SU-DHL-6 (cell line): Measurements from ENCODE around the gene SPINK9.
"Not testable (repeated sequence)": the region's sequence is repeated elsewhere in the genome, so short reads cannot be mapped to it uniquely, and the experiment has no call there.

ENCODE experiments used
- H2AFZ ChIP-seq: fragments of 200-600 bp; sonication (generic); 2 replicates; pipeline ENCODE4 v1.6.1; 2014; ENCODE audit warnings: low read depth, mild to moderate bottlenecking, moderate library complexity, mixed read lengths, antibody characterized with exemption, low read length; ENCODE audit not compliant: severe bottlenecking
- H3F3A ChIP-seq: fragments of 200-600 bp; shearing (Covaris generic); 2 replicates; pipeline ENCODE4 v1.6.0; 2016; ENCODE audit warnings: antibody characterized with exemption, mild to moderate bottlenecking; ENCODE audit not compliant: insufficient read depth
- H3K27ac ChIP-seq: fragments of 200-600 bp; sonication (generic); 2 replicates; pipeline ENCODE4 v1.5.1; 2016; ENCODE audit warnings: low read depth, mild to moderate bottlenecking, low read length, moderate library complexity, mixed read lengths
- H3K27me3 ChIP-seq: fragments of 200-600 bp; sonication (generic), shearing (Covaris generic); 2 replicates; pipeline ENCODE4 v1.6.0; 2014; ENCODE audit warnings: mild to moderate bottlenecking, low read length
- H3K36me3 ChIP-seq: fragments of 200-600 bp; sonication (generic); 2 replicates; pipeline ENCODE4 v1.6.1; 2014; ENCODE audit warnings: mild to moderate bottlenecking, low read length, mixed read lengths
- H3K4me2 ChIP-seq: fragments of 300-600, 200-600 bp; shearing (Covaris generic), sonication (generic); 2 replicates; pipeline ENCODE4 v1.6.0; 2014; ENCODE audit warnings: low read length, low read depth, mild to moderate bottlenecking; ENCODE audit not compliant: poor library complexity, severe bottlenecking
- H3K4me3 ChIP-seq: fragments of 200-600 bp; sonication (generic); 2 replicates; pipeline ENCODE4 v1.5.1; 2014; ENCODE audit warnings: antibody characterized with exemption, low read length, mild to moderate bottlenecking, mixed read lengths; ENCODE audit not compliant: insufficient read depth, poor library complexity, severe bottlenecking
- H3K79me2 ChIP-seq: fragments of 200-600 bp; sonication (generic); 2 replicates; pipeline ENCODE4 v1.6.1; 2014; ENCODE audit warnings: mild to moderate bottlenecking, low read length, moderate library complexity; ENCODE audit not compliant: insufficient read depth
- H3K9ac ChIP-seq: fragments of 200-600 bp; sonication (generic); 2 replicates; pipeline ENCODE4 v1.7.0; 2014; ENCODE audit warnings: mild to moderate bottlenecking, low read length
- H3K9me2 ChIP-seq: fragments of 200-600 bp; sonication (generic); replicated peaks from 2 replicates; pipeline ENCODE4 v1.6.1; 2014; ENCODE audit warnings: low read length; ENCODE audit not compliant: insufficient read depth
- H3K9me3 ChIP-seq: fragments of 200-600 bp; sonication (generic); 2 replicates; pipeline ENCODE4 v1.6.1; 2014; ENCODE audit warnings: low read length, mixed read lengths; ENCODE audit not compliant: insufficient read depth
- H4K20me1 ChIP-seq: fragments of 200-600 bp; sonication (generic); 2 replicates; pipeline ENCODE4 v1.6.1; 2014; ENCODE audit warnings: low read depth, mild to moderate bottlenecking, antibody characterized with exemption, low read length, moderate library complexity, mixed read lengths
- CTCF ChIP-seq: fragments of 200-600 bp; sonication (generic); IDR thresholded peaks from one replicate; pipeline ENCODE4 v1.5.1; 2017; ENCODE audit warnings: antibody characterized with exemption, mild to moderate bottlenecking, low read length, moderate library complexity; ENCODE audit not compliant: insufficient read depth, poor library complexity, severe bottlenecking
- EZH2phosphoT487 ChIP-seq: fragments of 200-600 bp; sonication (generic), shearing (Covaris generic); conservative IDR thresholded peaks from 2 replicates; pipeline ENCODE4 v1.6.1; 2018; ENCODE audit warnings: mild to moderate bottlenecking, antibody characterized with exemption, low read length, moderate library complexity, mixed read lengths

The SPINK9 gene

GRCh38 chr5:148312153-148312552, 23.2 kb upstream of the SPINK9 start, which contains the start of gene SPINK7:
TSS of gene SPINK7 (plus strand) at chr5:148312423. CDS start at chr5:148312484, 61 bp downstream.
- TF ChIP-seq EZH2phosphoT487 (no peak), CTCF (no peak)
- Histone ChIP-seq H3K27ac (no peak within 1 kb of the TSS), H3K27me3 (no peaks in the 10 kb centered on the region), H3F3A (no peaks in the 10 kb centered on the region), H4K20me1 (no peaks in the 10 kb centered on the region), H3K9me2 (no peaks in the 10 kb centered on the region), H3K4me3 (no peak within 1 kb of the TSS), H3K9me3 (no peaks in the 10 kb centered on the region), H3K4me2 (no peak within 1 kb of the TSS), H3K9ac (no peak within 1 kb of the TSS), H3K79me2 (no peaks in the 10 kb centered on the region), H2AFZ (no peak within 1 kb of the TSS), H3K36me3 (no peaks in the 10 kb centered on the region)

- no peak overlapping the region for H3K4me3 ChIP-seq
- TF ChIP-seq CTCF (no peak), EZH2phosphoT487 (no peak)
These were observed 21.2 kb upstream of the SPINK9 start for GRCh38 chr5:148314187-148314586.

GRCh38 chr5:148314731-148315130, 20.6 kb upstream of the SPINK9 start:
- no peaks in the 10 kb centered on the region for H3K79me2 ChIP-seq
- H4K20me1 ChIP-seq = no peaks in the 10 kb centered on the region
- no peak overlapping the region for H3K9ac ChIP-seq
- no peak overlapping the region for H3K4me2 ChIP-seq
- no peak overlapping the region for H3K4me3 ChIP-seq
- no peaks in the 10 kb centered on the region for H3K36me3 ChIP-seq
- no peaks in the 10 kb centered on the region for H3K27me3 ChIP-seq
- no peaks in the 10 kb centered on the region for H3K9me3 ChIP-seq
- H3K9me2 ChIP-seq = no peaks in the 10 kb centered on the region
- H3K27ac ChIP-seq = no peak overlapping the region
- no peak for TF ChIP-seq EZH2phosphoT487
- TF ChIP-seq CTCF = no peak
- H2AFZ ChIP-seq = no peak overlapping the region
- no peaks in the 10 kb centered on the region for H3F3A ChIP-seq

More at GRCh38 chr5:148314187-148314586, 21.2 kb upstream of the SPINK9 start:
- Histone ChIP-seq H3K27me3 (no peaks in the 10 kb centered on the region), H3K9ac (no peak overlapping the region), H4K20me1 (no peaks in the 10 kb centered on the region), H3K9me3 (no peaks in the 10 kb centered on the region), H3F3A (no peaks in the 10 kb centered on the region), H2AFZ (no peak overlapping the region), H3K9me2 (no peaks in the 10 kb centered on the region), H3K79me2 (no peaks in the 10 kb centered on the region), H3K27ac (no peak overlapping the region), H3K36me3 (no peaks in the 10 kb centered on the region), H3K4me2 (no peak overlapping the region)

- H4K20me1 ChIP-seq, H3K9ac ChIP-seq, H3K27me3 ChIP-seq, H3K36me3 ChIP-seq, H3K27ac ChIP-seq, H3K9me3 ChIP-seq, H3K4me3 ChIP-seq, H3K4me2 ChIP-seq, H3K79me2 ChIP-seq, H2AFZ ChIP-seq, H3F3A ChIP-seq, H3K9me2 ChIP-seq: not testable (repeated sequence)
These were observed 15.1 kb upstream of the SPINK9 start for GRCh38 chr5:148320011-148320963.
